Hematopoietic multipotent progenitor cell treated with erythropoietin and hydrocortisone succinate and interleukin-3 and kit ligand, for 15 days (in vitro differentiated cells): ENCODE data around the gene CCK.
"Not testable (repeated sequence)": the region's sequence is repeated elsewhere in the genome, so short reads cannot be mapped to it uniquely, and the experiment has no call there.

ENCODE experiments used
- DNase-seq: peaks from one replicate; pipeline ENCODE4 v3.0.0-alpha.2; 2015; ENCODE audit warnings: low spot score

CCK gene, protein sequence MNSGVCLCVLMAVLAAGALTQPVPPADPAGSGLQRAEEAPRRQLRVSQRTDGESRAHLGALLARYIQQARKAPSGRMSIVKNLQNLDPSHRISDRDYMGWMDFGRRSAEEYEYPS

DNA sequence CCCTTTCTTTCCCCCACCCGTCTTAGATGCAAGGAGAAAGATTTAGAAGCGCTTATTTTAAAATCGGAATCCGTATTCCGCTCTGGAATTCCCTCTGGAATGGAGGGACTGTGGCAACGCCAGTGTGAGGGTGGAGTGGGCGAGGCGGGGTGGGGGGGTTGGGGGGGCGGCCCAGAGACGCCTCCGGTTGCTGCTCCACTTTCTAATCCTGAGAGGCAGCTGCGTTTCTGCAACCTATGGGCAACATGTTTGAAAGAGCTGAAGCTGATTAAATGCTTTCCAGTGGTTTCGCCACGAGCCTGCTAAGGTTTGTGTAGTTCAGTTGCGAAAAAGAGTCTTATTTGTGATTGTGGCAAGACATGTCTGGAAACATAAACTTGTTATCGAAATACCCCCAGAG is at the start of gene CCK:
Gene CCK, minus strand, starts transcription at position 101 of the 400 bp plus-strand sequence. CDS start 2,555 bp downstream, outside the sequence.
- no peak for DNase-seq

DNA sequence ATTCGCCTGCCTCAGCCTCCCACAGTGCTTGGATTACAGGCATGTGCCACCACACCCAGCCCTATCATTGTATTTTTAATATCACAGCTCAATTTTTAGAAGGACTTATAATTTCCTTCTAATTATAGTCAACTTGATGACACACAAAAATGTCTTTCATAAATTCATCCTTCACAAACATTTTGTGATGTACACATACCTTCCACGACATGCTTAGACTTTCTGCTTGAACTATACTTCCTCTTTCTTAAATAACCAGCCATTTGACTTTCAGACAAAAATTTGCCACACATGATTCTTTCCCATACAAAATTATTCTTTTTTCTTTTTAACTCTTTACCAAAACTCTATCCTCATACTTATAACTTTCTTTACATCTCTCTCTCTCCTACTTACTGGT is 48.4 kb upstream of the CCK start:
- no peak for DNase-seq

DNA sequence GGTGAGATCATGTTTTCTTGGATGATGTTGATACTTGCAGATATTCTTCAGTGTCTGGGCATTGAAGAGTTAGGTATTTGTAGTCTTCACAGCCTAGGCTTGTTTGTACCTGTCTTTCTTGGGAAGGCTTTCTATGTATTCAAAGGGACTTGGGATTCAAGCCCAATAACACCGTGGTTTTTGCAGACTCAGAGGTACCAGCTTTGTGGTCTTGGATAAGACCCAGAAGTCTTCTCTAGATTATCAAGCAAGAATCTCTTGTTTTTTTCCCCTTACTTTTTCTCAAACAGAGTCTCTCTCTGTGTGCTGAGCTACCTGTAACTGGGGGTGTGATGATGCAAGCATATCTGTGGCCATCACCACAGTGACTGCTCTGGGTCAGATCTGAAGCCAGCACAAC is 42.7 kb upstream of the CCK start:
- no peak for DNase-seq

DNA sequence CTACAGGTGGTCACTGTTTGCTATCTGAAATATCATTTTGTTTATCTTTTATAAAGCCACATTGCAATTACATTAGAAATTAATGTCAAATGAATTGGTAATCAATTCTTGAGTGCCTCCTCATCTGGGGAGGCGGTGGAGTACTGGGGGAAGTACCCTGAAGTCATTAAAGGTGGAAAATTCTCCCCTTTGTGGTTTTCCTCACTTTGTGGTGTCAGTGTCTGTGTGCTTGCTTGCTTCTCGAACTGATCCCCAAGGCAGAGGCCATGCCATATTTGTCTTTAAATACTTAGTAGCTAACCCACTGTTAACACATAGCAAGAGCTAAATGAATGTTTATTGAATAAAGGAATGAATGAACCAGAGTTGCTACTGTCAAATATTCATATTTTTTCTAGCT is 40.5 kb upstream of the CCK start:
- no peak for DNase-seq

DNA sequence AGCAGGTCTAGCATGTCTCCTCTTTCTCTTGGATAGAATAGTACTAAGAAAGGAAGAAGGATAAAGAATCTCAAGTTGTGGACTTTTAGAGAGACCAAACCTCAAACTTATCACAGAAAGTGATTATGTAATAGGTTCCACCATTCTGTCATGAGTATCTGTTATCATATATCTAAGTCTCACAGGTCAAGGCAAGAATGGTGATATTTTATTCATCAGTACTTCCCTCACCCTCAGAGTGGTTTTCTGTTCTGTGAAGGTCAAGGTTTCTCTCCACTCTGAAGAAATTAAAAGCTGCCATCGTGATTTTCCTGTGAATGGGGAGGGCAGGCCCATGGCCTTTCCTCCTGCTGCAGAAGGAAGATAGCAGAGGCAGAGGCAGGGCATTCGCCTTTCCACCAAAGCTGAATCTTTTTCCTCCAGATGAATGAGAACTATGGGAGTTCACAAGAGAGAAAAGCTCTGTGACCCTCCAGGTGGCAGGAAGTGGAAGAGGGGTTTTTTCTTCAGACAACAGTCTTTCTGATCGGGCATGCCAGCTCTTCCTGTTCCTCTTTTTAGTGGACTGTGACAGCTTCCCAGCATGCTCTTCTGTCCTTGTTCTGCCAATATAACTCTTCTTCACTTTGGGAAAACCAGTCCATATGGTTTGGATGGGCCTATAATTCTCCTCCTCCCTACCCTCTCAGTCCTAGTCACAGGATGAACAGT is 37.1 kb upstream of the CCK start:
- DNase-seq: no peak

DNA sequence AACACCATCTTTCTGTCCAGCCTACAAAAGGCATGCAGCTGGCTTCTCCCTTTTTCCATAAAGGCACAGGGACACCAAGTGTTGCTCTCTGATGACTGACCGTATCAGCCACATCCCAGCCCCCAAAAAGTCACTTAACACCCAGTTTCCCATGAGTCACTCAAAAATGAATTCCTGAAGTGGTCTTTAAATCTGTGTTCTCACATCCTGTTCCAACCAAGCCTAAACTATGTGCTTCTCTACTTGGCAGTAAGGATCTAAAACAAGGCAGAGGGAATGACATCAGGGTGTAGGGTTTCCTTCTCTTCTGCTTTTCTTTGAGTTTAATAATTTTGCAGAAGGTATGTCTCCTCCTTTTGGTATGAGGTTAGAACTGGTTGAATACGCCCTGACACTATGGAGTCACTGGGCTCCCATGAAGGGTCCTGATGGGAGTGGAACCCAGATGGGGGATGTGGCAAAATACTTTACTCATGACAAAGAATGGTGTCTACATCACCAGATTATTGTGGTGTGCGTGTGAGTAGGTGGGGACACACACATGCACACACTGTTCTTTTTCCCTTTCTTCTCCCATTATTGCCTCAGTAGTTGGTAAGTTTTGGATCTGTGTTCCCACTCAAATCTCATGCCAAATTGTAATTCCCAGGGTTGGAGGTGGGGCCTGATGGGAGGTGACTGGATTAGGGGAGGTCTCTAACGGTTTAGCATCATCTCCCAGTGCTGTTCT is 35.6 kb upstream of the CCK start:
- no peak for DNase-seq

DNA sequence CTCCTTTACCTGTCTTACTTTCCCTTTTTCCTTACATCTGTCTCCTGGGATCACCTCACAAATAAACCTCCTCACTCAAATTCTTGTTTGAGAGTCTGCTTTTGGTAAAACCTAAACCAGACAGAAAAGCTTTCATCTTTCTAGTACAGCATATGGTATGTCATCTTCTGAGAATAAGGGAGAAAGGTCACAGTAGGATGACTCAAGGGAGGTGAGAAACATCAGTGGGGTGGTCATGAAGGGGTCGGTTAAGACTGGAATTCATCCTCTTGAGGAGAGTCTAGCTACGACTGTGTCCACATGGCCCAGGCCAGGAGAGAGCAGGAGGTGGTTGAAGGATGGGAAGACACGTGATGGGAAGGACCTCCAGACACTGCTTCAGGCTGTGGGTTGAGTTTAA is 34.8 kb upstream of the CCK start:
- no peak for DNase-seq

DNA sequence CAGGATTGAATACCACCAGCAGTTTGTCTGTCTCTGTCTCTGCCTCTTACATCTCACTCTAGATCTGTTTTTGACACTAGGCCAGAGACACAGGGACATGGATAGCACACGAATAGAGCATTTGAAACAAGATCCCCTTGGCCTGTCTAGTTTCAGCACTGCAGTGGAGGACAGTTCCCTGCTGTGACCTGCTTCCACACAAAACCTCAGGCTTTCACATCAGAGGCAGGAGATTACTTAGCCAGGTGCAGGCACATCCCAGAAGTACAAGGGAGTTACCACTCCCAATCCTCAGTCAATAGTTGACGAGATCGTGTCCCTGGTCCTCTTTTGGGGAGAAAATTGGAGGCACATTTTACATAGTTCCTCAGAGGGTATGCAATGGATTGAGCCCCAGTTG is 34.0 kb upstream of the CCK start:
- DNase-seq: no peak

DNA sequence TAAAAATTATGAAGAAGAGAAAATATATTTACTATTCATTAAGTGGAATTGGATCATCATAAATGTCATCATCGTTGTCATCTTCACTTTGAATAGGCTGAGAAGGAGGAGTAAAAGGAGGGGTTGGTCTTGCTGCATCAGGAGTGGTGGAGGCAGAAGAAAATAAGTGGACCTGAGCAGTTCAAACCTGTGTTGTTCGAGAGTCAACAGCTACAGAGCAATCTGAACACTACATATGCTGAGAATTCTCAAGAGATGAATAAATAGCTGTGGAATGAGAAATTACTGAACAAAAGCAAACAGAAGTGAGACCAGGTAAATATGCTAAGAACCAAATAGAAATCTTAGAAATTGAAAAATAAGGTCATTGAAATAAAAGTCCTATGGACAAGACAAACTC is 32.3 kb upstream of the CCK start:
- DNase-seq: no peak

DNA sequence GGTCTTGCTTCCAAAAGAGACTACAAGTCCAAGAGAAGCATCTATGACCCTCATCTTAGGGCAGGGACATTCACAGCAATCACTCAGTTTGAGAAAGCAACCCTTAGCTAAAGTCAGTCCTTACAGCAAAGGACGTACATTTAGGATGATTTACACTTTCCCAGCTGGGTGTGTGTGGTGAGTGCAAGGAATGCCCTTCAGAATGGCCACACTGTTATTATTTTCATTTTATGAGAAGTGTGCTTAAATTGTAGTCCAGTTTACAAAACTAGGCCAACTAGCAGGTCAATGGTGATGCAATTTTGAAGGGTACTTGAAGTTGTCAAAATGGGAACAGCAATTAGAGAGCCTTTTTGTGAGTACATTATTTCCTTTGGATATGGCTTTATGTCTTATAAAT is 26.0 kb upstream of the CCK start:
- DNase-seq: no peak

DNA sequence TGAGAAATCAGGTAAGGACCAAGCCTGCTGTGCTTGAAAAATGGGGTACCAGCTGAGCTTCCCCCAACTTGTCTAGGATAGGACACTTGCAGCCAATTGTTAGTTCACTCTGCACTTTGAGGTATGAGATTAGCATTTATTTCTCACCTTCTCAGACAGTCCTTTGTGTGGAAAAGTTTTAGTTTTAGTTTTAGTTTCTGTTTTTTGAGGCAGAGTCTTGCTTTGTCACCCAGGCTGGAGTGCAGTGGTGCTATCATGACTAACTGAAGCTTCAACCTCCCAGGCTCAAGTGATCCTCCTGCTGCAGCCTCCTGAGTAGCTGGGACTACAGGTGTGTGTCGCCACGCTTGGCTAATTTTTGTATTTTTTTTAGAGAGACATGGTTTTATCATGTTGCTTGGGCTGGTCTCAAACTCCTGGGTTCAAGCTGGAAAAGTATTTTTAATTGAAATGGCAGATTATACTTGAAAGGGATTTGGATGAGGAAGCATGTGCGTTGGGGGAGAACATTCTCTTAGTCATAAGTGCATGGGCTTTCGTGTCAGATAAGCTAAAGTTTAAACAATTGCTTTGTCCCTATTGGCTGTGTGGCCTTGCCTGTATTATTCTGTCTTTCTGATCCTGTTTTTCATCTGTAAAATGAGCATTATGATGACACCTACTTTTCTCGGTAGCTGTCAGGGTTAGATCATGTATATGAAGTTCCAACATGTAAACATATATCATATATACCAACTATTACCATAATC is 25.2 kb upstream of the CCK start:
- DNase-seq: no peak

DNA sequence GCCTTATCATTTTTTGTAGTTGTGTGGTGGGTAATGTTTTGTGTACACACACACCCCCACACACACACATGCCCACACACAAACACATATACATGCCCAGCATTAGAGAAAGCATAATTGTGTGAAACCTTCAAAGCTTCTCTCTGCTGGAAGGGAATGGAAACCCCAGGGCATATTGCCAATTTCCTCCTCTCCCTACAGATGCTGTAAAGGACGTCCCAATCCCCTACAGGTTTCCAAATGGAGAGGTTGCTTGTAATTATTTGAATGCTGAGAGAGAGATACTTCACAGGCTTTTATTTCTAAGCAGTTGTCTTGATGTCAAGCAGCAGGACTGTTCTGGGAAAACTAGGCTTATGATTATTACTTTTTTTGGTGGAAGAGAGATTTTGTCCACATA is 23.0 kb upstream of the CCK start:
- DNase-seq: no peak

DNA sequence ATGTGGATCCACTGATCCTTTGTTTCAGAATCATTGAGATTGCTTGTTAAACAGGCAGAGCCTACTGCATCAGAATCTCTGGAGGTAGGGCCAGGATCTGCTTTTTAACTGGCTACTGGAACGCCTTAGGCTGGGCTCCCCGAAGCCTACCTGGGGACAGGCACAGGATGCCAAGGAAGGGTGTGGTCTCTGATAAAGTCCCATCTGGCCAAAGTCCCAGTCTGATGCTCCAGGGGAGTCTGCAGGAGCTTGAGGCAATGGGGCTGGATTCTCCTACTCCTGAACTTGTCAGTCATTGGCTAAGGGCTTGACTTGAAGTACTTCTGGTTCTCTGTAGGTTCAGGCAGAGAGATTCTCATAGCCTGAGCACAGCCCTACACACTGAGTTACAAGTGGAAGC is 22.4 kb upstream of the CCK start:
- no peak for DNase-seq

DNA sequence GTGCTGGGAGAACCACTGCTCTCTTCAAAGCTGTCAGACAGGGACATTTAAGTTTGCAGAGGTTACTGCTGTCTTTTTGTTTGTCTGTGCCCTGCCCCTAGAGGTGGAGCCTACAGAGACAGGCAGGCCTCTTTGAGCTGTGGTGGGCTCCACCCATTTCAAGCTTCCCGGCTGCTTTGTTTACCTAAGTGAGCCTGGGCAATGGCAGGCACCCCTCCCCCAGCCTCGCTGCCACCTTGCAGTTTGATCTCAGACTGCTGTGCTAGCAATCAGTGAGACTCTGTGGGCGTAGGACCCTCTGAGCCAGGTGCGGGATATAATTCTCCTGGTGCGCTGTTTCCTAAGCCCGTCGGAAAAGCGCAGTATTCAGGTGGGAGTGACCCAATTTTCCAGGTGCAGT is 21.4 kb upstream of the CCK start:
- DNase-seq: not testable (repeated sequence)

DNA sequence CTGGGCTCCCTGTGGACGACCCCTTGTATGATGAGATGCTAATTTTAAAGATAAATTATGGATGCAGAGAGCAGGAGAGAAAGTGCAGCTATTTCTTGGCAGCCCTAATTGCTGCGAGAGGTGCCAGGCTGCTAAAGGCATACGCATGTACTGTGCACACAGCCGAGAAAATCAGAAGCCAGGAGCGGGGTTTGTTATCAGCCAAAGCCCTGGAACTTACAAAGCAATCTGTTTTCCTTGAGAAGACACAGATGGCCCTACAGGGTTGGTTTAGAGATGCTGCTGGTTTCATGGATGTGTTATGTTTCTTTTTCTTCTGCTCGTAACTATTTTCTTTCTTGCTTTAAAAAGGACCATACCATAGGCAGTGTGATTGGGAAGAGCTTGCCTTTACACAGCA is 11.7 kb upstream of the CCK start:
- DNase-seq: no peak

DNA sequence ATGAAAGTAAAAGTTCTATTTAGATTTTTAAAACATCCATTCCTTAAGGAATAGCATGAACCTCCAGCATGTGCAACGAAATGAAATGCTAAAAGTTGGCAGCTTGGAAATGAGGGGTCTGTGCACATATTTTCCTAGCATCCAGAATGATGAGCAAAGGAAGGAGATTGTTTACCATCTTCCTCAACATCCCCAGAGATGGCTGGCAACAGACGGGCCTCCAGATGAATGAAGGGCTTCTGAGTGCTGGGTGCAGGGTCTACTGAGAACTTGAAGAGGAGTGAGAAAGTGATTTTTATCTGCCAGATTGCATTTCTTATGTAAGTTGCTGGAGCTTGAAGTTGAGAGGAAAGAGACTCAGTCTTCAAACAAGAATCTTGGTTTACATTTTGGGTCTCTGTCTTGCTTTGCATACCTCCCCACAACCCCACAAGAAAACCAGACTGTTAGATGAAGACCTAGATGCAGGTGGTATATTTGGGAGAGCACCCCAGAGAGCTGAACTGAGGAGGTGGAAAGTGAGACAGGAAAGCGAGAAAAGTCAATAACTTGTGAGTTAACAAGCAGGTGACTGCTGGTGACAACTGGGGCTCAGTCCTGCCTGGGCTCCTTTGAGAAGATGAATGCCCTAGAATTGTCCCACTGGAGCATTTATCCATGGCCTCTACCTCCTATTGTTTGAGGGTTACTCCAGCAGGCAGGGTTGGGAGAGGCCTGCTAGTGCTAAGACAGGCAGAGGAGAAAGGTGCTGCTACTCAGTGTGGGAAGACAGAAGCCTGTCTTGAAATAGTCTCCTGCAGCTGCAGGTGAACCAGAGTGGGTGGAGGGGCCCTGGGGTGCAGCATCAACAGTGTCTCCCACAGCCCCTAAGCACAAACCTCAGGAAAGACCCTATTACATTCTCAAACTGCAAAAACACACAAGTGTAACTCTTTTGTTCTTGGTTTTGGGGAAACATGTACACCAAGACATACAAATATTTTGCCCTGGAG is 10.5 kb upstream of the CCK start:
- DNase-seq: no peak

DNA sequence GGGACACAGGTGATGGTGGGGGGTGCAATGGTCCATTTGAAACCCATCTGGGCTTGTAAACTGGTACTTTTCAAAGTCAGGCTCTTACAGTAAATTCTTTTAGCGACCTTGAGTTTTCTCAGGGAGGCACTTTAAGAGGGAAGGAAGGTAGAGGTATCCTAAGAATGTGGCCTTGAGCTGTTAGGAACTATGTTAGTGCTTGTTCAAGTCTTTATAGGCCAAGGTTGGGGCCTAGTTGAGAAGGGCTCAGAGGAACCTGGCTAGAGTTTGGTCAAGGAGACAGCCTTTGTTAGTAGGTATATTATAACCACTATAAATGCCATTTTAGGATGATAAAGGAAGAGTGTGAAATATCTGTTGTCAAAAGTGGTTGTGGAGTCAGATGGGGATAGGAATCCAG is 9.2 kb upstream of the CCK start:
- no peak for DNase-seq

DNA sequence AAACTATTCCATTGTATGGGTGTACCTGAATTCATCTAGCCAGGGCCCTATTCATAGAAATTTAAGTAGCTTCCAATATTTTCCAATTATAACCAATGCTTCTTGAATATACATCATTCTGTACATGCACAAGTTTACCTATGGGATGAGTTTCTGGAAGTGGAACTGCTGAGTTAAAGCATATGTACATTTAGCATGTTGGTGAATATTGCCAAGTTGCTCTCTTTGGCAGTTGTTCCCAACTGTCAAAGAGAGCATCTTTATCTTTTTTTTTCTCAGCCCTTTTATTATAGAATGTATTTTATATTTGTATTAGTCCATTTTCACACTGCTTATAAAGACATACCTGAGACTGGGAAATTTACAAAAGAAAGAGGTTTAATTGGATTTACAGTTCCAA is 8.3 kb upstream of the CCK start:
- DNase-seq: no peak

DNA sequence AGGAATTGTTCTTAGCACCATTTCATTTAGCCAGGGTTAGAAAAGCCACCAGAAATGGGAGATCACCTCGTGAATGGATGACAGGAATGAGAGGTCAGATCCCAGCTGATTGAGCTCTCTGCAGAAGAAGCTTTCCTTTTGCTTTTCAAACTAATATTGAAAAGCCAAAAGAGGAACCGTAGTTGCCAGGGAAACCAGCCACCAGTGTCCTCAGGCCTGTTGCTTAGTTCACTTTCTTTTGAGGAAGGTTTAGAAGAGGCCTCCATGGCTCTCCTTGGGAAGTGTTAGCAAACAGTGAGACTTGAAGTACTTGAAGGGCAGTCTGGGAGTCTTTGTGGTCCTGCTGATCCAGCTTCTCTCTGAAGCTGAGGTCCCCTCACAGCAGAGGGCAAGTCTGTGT is 7.4 kb upstream of the CCK start:
- no peak for DNase-seq

DNA sequence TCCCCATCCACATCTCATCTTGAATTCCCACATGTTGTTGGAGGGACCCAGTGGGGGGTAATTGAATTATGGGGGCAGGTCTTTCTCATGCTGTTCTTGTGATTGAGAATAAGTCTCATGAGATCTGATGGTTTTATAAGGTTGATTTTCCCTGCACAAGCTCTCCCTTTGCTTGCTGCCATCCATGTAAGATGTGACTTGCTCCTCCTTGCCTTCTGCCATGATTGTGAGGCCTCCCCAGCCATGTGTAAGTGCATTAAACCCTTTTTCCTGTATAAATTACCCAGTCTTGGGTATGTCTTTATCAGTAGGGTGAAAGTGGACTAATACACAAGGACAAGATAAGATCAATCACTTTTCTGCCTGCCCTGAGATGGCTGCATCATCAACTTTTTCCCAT is 5.8 kb upstream of the CCK start:
- DNase-seq: no peak

DNA sequence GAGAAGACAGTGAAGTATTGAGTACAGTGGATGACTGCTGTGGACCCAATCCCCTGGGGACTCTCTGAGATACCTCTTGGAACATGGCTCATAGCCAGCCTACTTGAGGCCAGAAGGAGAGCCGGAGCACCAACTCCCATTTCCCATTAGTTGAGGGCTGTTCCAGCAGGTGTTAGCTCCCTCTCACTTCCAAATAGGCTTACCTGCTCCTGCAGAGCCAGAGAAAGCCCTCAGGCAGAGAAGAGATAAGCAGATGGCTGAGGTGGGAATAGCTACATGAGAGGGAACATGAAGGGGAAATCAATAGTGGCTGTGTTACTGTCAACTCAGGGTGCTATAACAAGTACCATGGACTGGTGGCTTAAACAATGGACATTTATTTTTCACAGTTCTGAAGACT is 4.6 kb upstream of the CCK start:
- DNase-seq: no peak

DNA sequence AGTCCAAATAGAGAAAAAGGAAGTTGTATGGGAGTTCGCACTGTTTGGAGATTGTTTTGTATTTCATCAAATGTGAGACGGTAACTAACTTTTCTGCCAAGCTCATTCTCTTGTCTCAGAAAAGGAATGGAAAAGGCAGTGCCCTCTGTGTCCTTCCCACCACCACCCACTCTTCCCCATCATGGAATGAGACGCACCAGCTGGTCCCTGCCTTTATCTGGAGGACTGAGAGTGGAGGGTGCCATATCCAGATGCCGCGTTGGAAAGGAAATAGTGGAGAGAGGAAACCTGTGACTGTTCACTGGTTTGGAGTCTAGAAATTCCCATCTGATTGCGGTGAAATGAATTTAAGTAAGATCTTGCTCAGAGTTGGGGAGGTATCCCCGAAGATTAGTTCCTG is 3.7 kb upstream of the CCK start:
- DNase-seq: no peak
